ENCODE data around the gene SYT1. TPM values are rescaled to one million over a fixed set of nuclear protein-coding genes. Genes with fewer than 3 reads are reported as not detected.

SYT1 gene
- total RNA-seq, 1 donor from 2014 or later = 0.30 TPM

- intact Hi-C loops (cut with micrococcal nuclease) = no loop called here
- H3K27ac ChIP-seq (replicated peaks) = no peak overlapping the region
- no peak for TF ChIP-seq CTCF (IDR thresholded peaks at IDR 0.05; ENCODE audit: borderline replicate concordance)
- no peaks in the 10 kb centered on the region for H3K36me3 ChIP-seq
- H3K4me3 ChIP-seq = no peak overlapping the region
- H3K27me3 ChIP-seq (ENCODE audit: low read depth) = no peaks in the 10 kb centered on the region
- no peak for DNase-seq
- no peaks in the 10 kb centered on the region for H3K4me1 ChIP-seq
- H3K9me3 ChIP-seq (replicated peaks) = no peaks in the 10 kb centered on the region
These were observed 220.6 kb downstream of the SYT1 start for GRCh38 chr12:79085106-79085682.

DNA sequence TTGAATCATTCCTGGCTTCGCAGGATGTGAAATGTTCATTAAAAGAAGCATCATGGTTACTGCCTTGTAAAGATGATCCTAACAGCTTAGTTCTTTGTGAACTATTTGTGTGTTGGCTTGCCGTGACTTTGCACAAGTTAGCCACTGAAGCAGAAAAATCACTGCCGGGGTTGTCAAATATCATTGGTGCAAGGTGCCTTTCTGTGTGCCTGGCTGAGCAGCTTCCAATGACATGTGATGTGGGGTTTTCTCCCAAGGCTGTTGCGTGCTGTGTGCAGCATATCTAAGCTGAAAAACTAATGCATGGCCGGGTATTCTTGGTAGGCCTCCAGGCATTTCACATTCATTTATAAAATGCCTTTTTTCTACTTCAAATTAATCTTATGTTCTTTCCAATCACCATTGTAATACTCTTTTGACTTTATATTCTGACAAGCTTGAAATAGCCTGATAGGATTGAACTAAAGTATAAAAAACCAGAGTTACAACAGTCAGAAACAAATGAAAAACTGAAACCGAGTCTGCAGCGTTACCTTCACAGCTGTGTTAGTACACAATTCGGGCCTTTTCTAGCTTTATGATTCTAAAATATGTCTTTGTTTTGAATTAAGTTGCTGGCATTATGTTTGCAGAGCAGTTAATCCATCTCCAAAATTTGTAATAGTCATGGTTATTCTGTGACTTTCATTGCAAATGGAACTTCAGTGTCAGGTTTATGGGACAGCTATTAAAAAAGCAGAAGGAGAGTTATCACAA, 222.1 kb downstream of the SYT1 start:
- intact Hi-C loops (cut with micrococcal nuclease) = no loop called here
- no peaks in the 10 kb centered on the region for H3K27me3 ChIP-seq (ENCODE audit: low read depth)
- H3K27ac ChIP-seq (replicated peaks) = no peak overlapping the region
- H3K36me3 ChIP-seq = no peaks in the 10 kb centered on the region
- no peak for DNase-seq
- H3K4me1 ChIP-seq = no peaks in the 10 kb centered on the region
- H3K9me3 ChIP-seq (replicated peaks) = no peaks in the 10 kb centered on the region
- H3K4me3 ChIP-seq = no peak overlapping the region
- TF ChIP-seq CTCF (IDR thresholded peaks at IDR 0.05; ENCODE audit: borderline replicate concordance) = no peak

GRCh38 chr12:79098530-79098929, 234.0 kb downstream of the SYT1 start:
- TF ChIP-seq CTCF (IDR thresholded peaks at IDR 0.05; ENCODE audit: borderline replicate concordance) = no peak
- H3K36me3 ChIP-seq = no peaks in the 10 kb centered on the region
- DNase-seq = no peak
- H3K27ac ChIP-seq (replicated peaks) = no peak overlapping the region
- intact Hi-C loops (cut with micrococcal nuclease) = no loop called here
- no peak overlapping the region for H3K4me3 ChIP-seq
- H3K9me3 ChIP-seq (replicated peaks) = no peaks in the 10 kb centered on the region
- no peaks in the 10 kb centered on the region for H3K27me3 ChIP-seq (ENCODE audit: low read depth)
- no peaks in the 10 kb centered on the region for H3K4me1 ChIP-seq

DNA sequence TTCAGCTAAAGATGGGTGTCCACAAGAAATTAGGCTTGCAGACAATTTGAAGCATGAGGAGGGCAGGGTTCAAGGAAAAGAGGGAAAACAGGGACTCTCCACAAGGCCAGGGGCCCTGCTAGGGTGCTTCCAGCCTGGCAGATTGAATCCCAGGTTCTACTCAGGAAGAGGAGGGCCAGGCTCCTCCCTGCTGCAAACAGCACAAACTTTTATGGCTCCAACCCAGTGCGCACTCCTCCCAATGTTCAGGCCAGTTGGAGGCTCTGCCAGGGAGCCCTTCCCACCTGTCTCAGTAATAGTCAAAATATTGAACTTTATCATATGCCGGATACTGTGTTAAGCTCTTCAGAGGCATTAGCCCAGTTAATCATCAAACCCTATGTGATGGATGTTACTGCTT, 244.4 kb downstream of the SYT1 start:
- no peak for TF ChIP-seq CTCF (IDR thresholded peaks at IDR 0.05; ENCODE audit: borderline replicate concordance)
- no peaks in the 10 kb centered on the region for H3K27me3 ChIP-seq (ENCODE audit: low read depth)
- no peaks in the 10 kb centered on the region for H3K36me3 ChIP-seq
- no peak for DNase-seq
- no peak overlapping the region for H3K27ac ChIP-seq (replicated peaks)
- no peaks in the 10 kb centered on the region for H3K9me3 ChIP-seq (replicated peaks)
- intact Hi-C loops (cut with micrococcal nuclease) = loop anchor here (5.0 kb wide), 1 partner anchor 52 kb away; no protein-coding TSS in a partner anchor
- no peak overlapping the region for H3K4me3 ChIP-seq
- H3K4me1 ChIP-seq = no peaks in the 10 kb centered on the region

DNA sequence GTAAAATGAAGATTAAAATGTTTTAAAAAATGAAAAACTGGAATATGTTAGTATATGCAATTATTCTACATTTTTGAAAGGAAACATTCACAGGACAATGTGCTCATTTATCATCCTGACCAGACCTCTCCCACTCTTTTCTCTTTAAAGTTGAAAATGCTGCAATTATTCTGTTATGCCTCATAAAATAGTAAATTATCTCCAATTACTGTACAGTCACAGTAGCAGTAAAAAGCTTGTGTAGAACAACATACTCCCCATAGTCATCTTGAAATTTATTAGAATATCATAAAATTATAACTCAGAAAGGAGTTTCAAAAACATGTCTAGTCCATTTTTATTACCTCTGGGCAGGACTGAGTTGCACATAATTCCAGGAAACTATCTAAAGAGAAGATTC, 250.3 kb downstream of the SYT1 start:
- no peaks in the 10 kb centered on the region for H3K36me3 ChIP-seq
- H3K4me3 ChIP-seq = no peak overlapping the region
- TF ChIP-seq CTCF (IDR thresholded peaks at IDR 0.05; ENCODE audit: borderline replicate concordance) = no peak
- no peaks in the 10 kb centered on the region for H3K4me1 ChIP-seq
- intact Hi-C loops (cut with micrococcal nuclease) = no loop called here
- DNase-seq = no peak
- no peak overlapping the region for H3K27ac ChIP-seq (replicated peaks)
- H3K9me3 ChIP-seq (replicated peaks) = no peaks in the 10 kb centered on the region
- no peaks in the 10 kb centered on the region for H3K27me3 ChIP-seq (ENCODE audit: low read depth)

Data from left ventricle myocardium inferior (tissue), 1 donor.